Measurements from ENCODE around the gene SQSTM1. TPM values are rescaled to one million over a fixed set of nuclear protein-coding genes. Genes with fewer than 3 reads are reported as not detected.
A peak's percentile ranks its signal among the peaks of the same experiment; 100 is the strongest.

SQSTM1 gene
- total and polyA plus RNA-seq, 9 of the 15 experiments (the other 6 are each of a cell fraction or from before 2014, with no cell fraction given), result 5.6 to 148 (median 64.0) TPM

GRCh38 chr5:179827680-179828079 is 7.0 kb downstream of the SQSTM1 start (continued):
- TF ChIP-seq CTCF (IDR thresholded peaks at IDR 0.05 in 2 of 3, conservative IDR thresholded peaks at IDR 0.05 in 1 of 3; ENCODE audit: insufficient read depth in 2 of 3, low read depth in 1 of 3, low read length in 3 of 3) (peak in 2 of 3 experiments; percentile 4 to 8; a peak in 1 of 6 replicates), ZNF408 (CRISPR knock-in tag; IDR thresholded peaks at IDR 0.05; ENCODE audit: low read depth) (no peak), PPARD (CRISPR knock-in tag; IDR thresholded peaks at IDR 0.05) (no peak), FOXA1 (IDR thresholded peaks at IDR 0.05; ENCODE audit: borderline replicate concordance) (no peak), SMARCA4 (IDR thresholded peaks at IDR 0.05) (no peak), SMAD2 (IDR thresholded peaks at IDR 0.05; ENCODE audit: low read depth, low read length) (no peak), NFXL1 (CRISPR knock-in tag; IDR thresholded peaks at IDR 0.05) (no peak), ZFP1 (CRISPR knock-in tag; IDR thresholded peaks at IDR 0.05) (no peak), CEBPB (tag; IDR thresholded peaks at IDR 0.05) (no peak), ADNP (tag; IDR thresholded peaks at IDR 0.05) (no peak), JUN (IDR thresholded peaks at IDR 0.05; ENCODE audit: borderline replicate concordance, low read depth, low read length) (no peak), JUN (CRISPR knock-in tag; IDR thresholded peaks at IDR 0.05; ENCODE audit: borderline replicate concordance) (no peak), ZNF75A (CRISPR knock-in tag; IDR thresholded peaks at IDR 0.05) (no peak)
- TF ChIP-seq, protein P1, sequence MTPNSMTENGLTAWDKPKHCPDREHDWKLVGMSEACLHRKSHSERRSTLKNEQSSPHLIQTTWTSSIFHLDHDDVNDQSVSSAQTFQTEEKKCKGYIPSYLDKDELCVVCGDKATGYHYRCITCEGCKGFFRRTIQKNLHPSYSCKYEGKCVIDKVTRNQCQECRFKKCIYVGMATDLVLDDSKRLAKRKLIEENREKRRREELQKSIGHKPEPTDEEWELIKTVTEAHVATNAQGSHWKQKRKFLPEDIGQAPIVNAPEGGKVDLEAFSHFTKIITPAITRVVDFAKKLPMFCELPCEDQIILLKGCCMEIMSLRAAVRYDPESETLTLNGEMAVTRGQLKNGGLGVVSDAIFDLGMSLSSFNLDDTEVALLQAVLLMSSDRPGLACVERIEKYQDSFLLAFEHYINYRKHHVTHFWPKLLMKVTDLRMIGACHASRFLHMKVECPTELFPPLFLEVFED (CRISPR knock-in tag; conservative IDR thresholded peaks at IDR 0.05), result 0 out of 2 replicates have a peak, but pooled peaks have one; percentile 8
- TF ChIP-seq, protein P2, sequence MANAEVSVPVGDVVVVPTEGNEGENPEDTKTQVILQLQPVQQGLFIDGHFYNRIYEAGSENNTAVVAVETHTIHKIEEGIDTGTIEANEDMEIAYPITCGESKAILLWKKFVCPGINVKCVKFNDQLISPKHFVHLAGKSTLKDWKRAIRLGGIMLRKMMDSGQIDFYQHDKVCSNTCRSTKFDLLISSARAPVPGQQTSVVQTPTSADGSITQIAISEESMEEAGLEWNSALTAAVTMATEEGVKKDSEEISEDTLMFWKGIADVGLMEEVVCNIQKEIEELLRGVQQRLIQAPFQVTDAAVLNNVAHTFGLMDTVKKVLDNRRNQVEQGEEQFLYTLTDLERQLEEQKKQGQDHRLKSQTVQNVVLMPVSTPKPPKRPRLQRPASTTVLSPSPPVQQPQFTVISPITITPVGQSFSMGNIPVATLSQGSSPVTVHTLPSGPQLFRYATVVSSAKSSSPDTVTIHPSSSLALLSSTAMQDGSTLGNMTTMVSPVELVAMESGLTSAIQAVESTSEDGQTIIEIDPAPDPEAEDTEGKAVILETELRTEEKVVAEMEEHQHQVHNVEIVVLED (CRISPR knock-in tag; IDR thresholded peaks at IDR 0.05), result no peak

Data from K562 (cell line).